ENCODE measurements around the gene GALK1. TPM values are rescaled to one million over a fixed set of nuclear protein-coding genes. Genes with fewer than 3 reads are reported as not detected.

GALK1 gene
- total and polyA plus RNA-seq, 2 of the 13 experiments (the other 11 are each of a cell fraction or from before 2014, with no cell fraction given), result 59.9 to 93.6 TPM

- no peak for TF ChIP-seq NCOA5 (CRISPR knock-in tag; IDR thresholded peaks at IDR 0.05)
- peak; percentile 52 for TF ChIP-seq JUND (CRISPR knock-in tag; IDR thresholded peaks at IDR 0.05)
- TF ChIP-seq ARID2 (CRISPR knock-in tag; IDR thresholded peaks at IDR 0.05; ENCODE audit: borderline replicate concordance), result no peak
- TF ChIP-seq CBX5 (CRISPR knock-in tag; IDR thresholded peaks at IDR 0.05; ENCODE audit: borderline replicate concordance), result 0 out of 2 replicates have a peak, but pooled peaks have one; percentile 50
- 0 out of 2 replicates have a peak, but pooled peaks have one; percentile 80 for TF ChIP-seq ZXDC (CRISPR knock-in tag; IDR thresholded peaks at IDR 0.05)
- no peak for TF ChIP-seq RCOR2 (CRISPR knock-in tag; IDR thresholded peaks at IDR 0.05)
- peak; percentile 56; the same call in 1 of the 2 replicates for TF ChIP-seq ZNF281 (CRISPR knock-in tag; IDR thresholded peaks at IDR 0.05; ENCODE audit: borderline replicate concordance)
- TF ChIP-seq HOXA5 (CRISPR knock-in tag; IDR thresholded peaks at IDR 0.05), result peak; percentile 95
- TF ChIP-seq DRAP1 (CRISPR knock-in tag; IDR thresholded peaks at IDR 0.05), result peak; percentile 99
- TF ChIP-seq PCBP1 (IDR thresholded peaks at IDR 0.05; ENCODE audit: borderline replicate concordance, low read depth, low read length), result 0 out of 2 replicates have a peak, but pooled peaks have one; percentile 28
- TF ChIP-seq ZNF335 (CRISPR knock-in tag; IDR thresholded peaks at IDR 0.05), result peak; percentile 39; the same call in 1 of the 2 replicates
- peak; percentile 87 for TF ChIP-seq ZNF574 (CRISPR knock-in tag; IDR thresholded peaks at IDR 0.05)
- no peak; the same call in 1 of the 2 replicates for TF ChIP-seq ZNF292 (CRISPR knock-in tag; IDR thresholded peaks at IDR 0.05; ENCODE audit: borderline replicate concordance, low read depth)
- peak; percentile 87 for TF ChIP-seq ZNF543 (CRISPR knock-in tag; IDR thresholded peaks at IDR 0.05)
- TF ChIP-seq ZNF512B (CRISPR knock-in tag; IDR thresholded peaks at IDR 0.05; ENCODE audit: borderline replicate concordance), result no peak
Observed at GRCh38 chr17:75779250-75779986, 14.4 kb upstream of the GALK1 start (continued).

All from HepG2 (cell line).